ENCODE measurements around the gene BBS2. TPM values are rescaled to one million over a fixed set of nuclear protein-coding genes. Genes with fewer than 3 reads are reported as not detected.

Gene BBS2
- total RNA-seq, 1 donor, result 36.7 TPM

- no peaks in the 10 kb centered on the region for H3K9me3 ChIP-seq (ENCODE audit: low read depth, low read length)
- no peaks in the 10 kb centered on the region for H3K27me3 ChIP-seq (ENCODE audit: insufficient read depth, low read length)
- H3K4me1 ChIP-seq (ENCODE audit: insufficient read depth, low read length), result no peaks in the 10 kb centered on the region
- no peak overlapping the region for H3K4me3 ChIP-seq (ENCODE audit: low read length)
These were observed 44.6 kb downstream of the BBS2 start for GRCh38 chr16:56475201-56475600.

GRCh38 chr16:56470666-56471065 lies 49.2 kb downstream of the BBS2 start:
- no peak overlapping the region for H3K4me3 ChIP-seq (ENCODE audit: low read length)
- H3K27me3 ChIP-seq (ENCODE audit: insufficient read depth, low read length), result no peaks in the 10 kb centered on the region
- H3K9me3 ChIP-seq (ENCODE audit: low read depth, low read length), result no peaks in the 10 kb centered on the region
- H3K4me1 ChIP-seq (ENCODE audit: insufficient read depth, low read length), result no peaks in the 10 kb centered on the region

GRCh38 chr16:56470232-56470631 lies 49.6 kb downstream of the BBS2 start:
- Histone ChIP-seq H3K4me1 (ENCODE audit: insufficient read depth, low read length) (no peaks in the 10 kb centered on the region), H3K27me3 (ENCODE audit: insufficient read depth, low read length) (no peaks in the 10 kb centered on the region), H3K4me3 (ENCODE audit: low read length) (no peak overlapping the region), H3K9me3 (ENCODE audit: low read depth, low read length) (no peaks in the 10 kb centered on the region)

GRCh38 chr16:56469748-56470147 lies 50.1 kb downstream of the BBS2 start:
- H3K9me3 ChIP-seq (ENCODE audit: low read depth, low read length), result no peaks in the 10 kb centered on the region
- no peaks in the 10 kb centered on the region for H3K27me3 ChIP-seq (ENCODE audit: insufficient read depth, low read length)
- H3K4me3 ChIP-seq (ENCODE audit: low read length), result no peak overlapping the region
- H3K4me1 ChIP-seq (ENCODE audit: insufficient read depth, low read length), result no peaks in the 10 kb centered on the region

GRCh38 chr16:56468800-56469199 lies 51.0 kb downstream of the BBS2 start:
- no peaks in the 10 kb centered on the region for H3K27me3 ChIP-seq (ENCODE audit: insufficient read depth, low read length)
- H3K9me3 ChIP-seq (ENCODE audit: low read depth, low read length), result no peaks in the 10 kb centered on the region
- H3K4me3 ChIP-seq (ENCODE audit: low read length), result no peak overlapping the region
- no peaks in the 10 kb centered on the region for H3K4me1 ChIP-seq (ENCODE audit: insufficient read depth, low read length)

- H3K9me3 ChIP-seq (ENCODE audit: low read depth, low read length), result no peaks in the 10 kb centered on the region
These were observed 53.5 kb downstream of the BBS2 start for GRCh38 chr16:56466344-56466743.

GRCh38 chr16:56463153-56463552 lies 56.7 kb downstream of the BBS2 start:
- Histone ChIP-seq H3K4me1 (ENCODE audit: insufficient read depth, low read length) (no peaks in the 10 kb centered on the region), H3K4me3 (ENCODE audit: low read length) (no peak overlapping the region), H3K27me3 (ENCODE audit: insufficient read depth, low read length) (no peaks in the 10 kb centered on the region), H3K9me3 (ENCODE audit: low read depth, low read length) (no peaks in the 10 kb centered on the region)

More at GRCh38 chr16:56466344-56466743, 53.5 kb downstream of the BBS2 start:
- no peak overlapping the region for H3K4me3 ChIP-seq (ENCODE audit: low read length)
- no peaks in the 10 kb centered on the region for H3K4me1 ChIP-seq (ENCODE audit: insufficient read depth, low read length)
- H3K27me3 ChIP-seq (ENCODE audit: insufficient read depth, low read length), result no peaks in the 10 kb centered on the region

GRCh38 chr16:56462064-56462796 lies 57.6 kb downstream of the BBS2 start:
- Histone ChIP-seq H3K4me3 (ENCODE audit: low read length) (no peak overlapping the region), H3K9me3 (ENCODE audit: low read depth, low read length) (no peaks in the 10 kb centered on the region), H3K4me1 (ENCODE audit: insufficient read depth, low read length) (no peaks in the 10 kb centered on the region), H3K27me3 (ENCODE audit: insufficient read depth, low read length) (no peaks in the 10 kb centered on the region)

GRCh38 chr16:56460101-56460500 lies 59.7 kb downstream of the BBS2 start:
- no peaks in the 10 kb centered on the region for H3K4me1 ChIP-seq (ENCODE audit: insufficient read depth, low read length)
- no peak overlapping the region for H3K4me3 ChIP-seq (ENCODE audit: low read length)
- H3K27me3 ChIP-seq (ENCODE audit: insufficient read depth, low read length), result no peaks in the 10 kb centered on the region
- H3K9me3 ChIP-seq (ENCODE audit: low read depth, low read length), result no peaks in the 10 kb centered on the region

GRCh38 chr16:56457927-56458470 lies 61.8 kb downstream of the BBS2 start:
- H3K9me3 ChIP-seq (ENCODE audit: low read depth, low read length), result no peaks in the 10 kb centered on the region
- no peaks in the 10 kb centered on the region for H3K4me1 ChIP-seq (ENCODE audit: insufficient read depth, low read length)
- no peaks in the 10 kb centered on the region for H3K27me3 ChIP-seq (ENCODE audit: insufficient read depth, low read length)
- H3K4me3 ChIP-seq (ENCODE audit: low read length), result no peak overlapping the region

GRCh38 chr16:56451753-56452689 lies 67.8 kb downstream of the BBS2 start:
- Histone ChIP-seq H3K27me3 (ENCODE audit: insufficient read depth, low read length) (no peaks in the 10 kb centered on the region), H3K9me3 (ENCODE audit: low read depth, low read length) (no peaks in the 10 kb centered on the region), H3K4me1 (ENCODE audit: insufficient read depth, low read length) (peaks cover 31% of the 10 kb centered on the region), H3K4me3 (ENCODE audit: low read length) (peak overlapping the region; percentile 72)

- peak within 1 kb of the TSS; percentile 72 for H3K4me3 ChIP-seq (ENCODE audit: low read length)
These were observed 68.7 kb downstream of the BBS2 start, which contains the start of the genes NUDT21 and OGFOD1 for GRCh38 chr16:56450986-56451752. Gene NUDT21, minus strand, starts transcription at chr16:56451332. Its CDS starts 130 bp downstream, at chr16:56451202. Gene OGFOD1, plus strand, starts transcription at chr16:56451554. Its CDS starts 59 bp downstream, at chr16:56451613.

GRCh38 chr16:56450275-56450985 lies 69.4 kb downstream of the BBS2 start:
- no peaks in the 10 kb centered on the region for H3K9me3 ChIP-seq (ENCODE audit: low read depth, low read length)
- H3K4me3 ChIP-seq (ENCODE audit: low read length), result peak overlapping the region; percentile 72
- H3K4me1 ChIP-seq (ENCODE audit: insufficient read depth, low read length), result peaks cover 31% of the 10 kb centered on the region
- no peaks in the 10 kb centered on the region for H3K27me3 ChIP-seq (ENCODE audit: insufficient read depth, low read length)

More at GRCh38 chr16:56450986-56451752, 68.7 kb downstream of the BBS2 start, which contains the start of the genes NUDT21 and OGFOD1:
- peaks cover 31% of the 10 kb centered on the region for H3K4me1 ChIP-seq (ENCODE audit: insufficient read depth, low read length)
- no peaks in the 10 kb centered on the region for H3K9me3 ChIP-seq (ENCODE audit: low read depth, low read length)
- H3K27me3 ChIP-seq (ENCODE audit: insufficient read depth, low read length), result no peaks in the 10 kb centered on the region

- Histone ChIP-seq H3K4me1 (ENCODE audit: insufficient read depth, low read length) (peaks cover 31% of the 10 kb centered on the region), H3K27me3 (ENCODE audit: insufficient read depth, low read length) (no peaks in the 10 kb centered on the region), H3K4me3 (ENCODE audit: low read length) (no peak overlapping the region), H3K9me3 (ENCODE audit: low read depth, low read length) (no peaks in the 10 kb centered on the region)
These were observed 71.8 kb downstream of the BBS2 start for GRCh38 chr16:56448005-56448404.

All from mononuclear cell (primary cell).